Neural cell (in vitro differentiated cells): ENCODE measurements around the gene BCAS1. TPM values are rescaled to one million over a fixed set of nuclear protein-coding genes. Genes with fewer than 3 reads are reported as not detected.

ENCODE experiments used
- H2AFZ ChIP-seq: fragments of 200-600, 300-800 bp; sonication (generic), shearing (Covaris generic); 2 replicates; pipeline ENCODE4 v1.6.0; 2014; ENCODE audit warnings: low read depth, mild to moderate bottlenecking, antibody characterized with exemption, low read length, moderate library complexity
- H3F3A ChIP-seq: fragments of 200-600 bp; shearing (Covaris generic); 2 replicates; pipeline ENCODE4 v1.6.1; 2016; ENCODE audit warnings: mild to moderate bottlenecking, moderate library complexity, mixed read lengths, antibody characterized with exemption, low read length; ENCODE audit not compliant: insufficient read depth, poor library complexity, severe bottlenecking
- H3K27ac ChIP-seq: fragments of 200-600, 300-800 bp; sonication (generic), shearing (Covaris generic); 2 replicates; pipeline ENCODE4 v1.5.1; 2014; ENCODE audit warnings: mild to moderate bottlenecking, low read length, moderate library complexity
- H3K27me3 ChIP-seq: fragments of 300-800, 200-600 bp; sonication (generic), shearing (Covaris generic); 2 replicates; pipeline ENCODE4 v1.6.0; 2014; ENCODE audit warnings: mild to moderate bottlenecking, low read depth, low read length, moderate library complexity; ENCODE audit not compliant: insufficient read depth
- H3K36me3 ChIP-seq: fragments of 300-800, 200-600 bp; sonication (generic), shearing (Covaris generic); 2 replicates; pipeline ENCODE4 v1.5.1; 2014; ENCODE audit warnings: mild to moderate bottlenecking, antibody characterized with exemption, low read length, moderate library complexity; ENCODE audit not compliant: insufficient read depth
- H3K4me2 ChIP-seq: fragments of 300-800, 200-600 bp; sonication (generic), shearing (Covaris generic); 2 replicates; pipeline ENCODE4 v1.6.0; 2014; ENCODE audit warnings: mild to moderate bottlenecking, low read length
- H3K4me3 ChIP-seq: fragments of 300-800, 200-600 bp; sonication (generic), shearing (Covaris generic); 2 replicates; pipeline ENCODE4 v1.5.1; 2014; ENCODE audit warnings: mild to moderate bottlenecking, low read length, moderate library complexity
- H3K79me2 ChIP-seq: fragments of 200-600 bp; shearing (Covaris generic); replicated peaks from 2 replicates; pipeline ENCODE4 v1.6.0; 2014; ENCODE audit warnings: mild to moderate bottlenecking, low read length, moderate library complexity; ENCODE audit not compliant: insufficient read depth
- H3K9ac ChIP-seq: fragments of 300-800, 200-600 bp; sonication (generic), shearing (Covaris generic); 2 replicates; pipeline ENCODE4 v1.6.1; 2016; ENCODE audit warnings: mild to moderate bottlenecking, low read length, mixed read lengths
- H3K9me2 ChIP-seq: fragments of 200-600 bp; shearing (Covaris generic); 2 replicates; pipeline ENCODE4 v1.6.1; 2016; ENCODE audit warnings: mild to moderate bottlenecking, low read length, mixed read lengths; ENCODE audit not compliant: insufficient read depth
- H3K9me3 ChIP-seq: fragments of 200-600, 300-800 bp; sonication (generic), shearing (Covaris generic); 2 replicates; pipeline ENCODE4 v1.6.1; 2016; ENCODE audit warnings: mild to moderate bottlenecking, mixed run types, low read length, moderate library complexity, mixed read lengths
- H4K20me1 ChIP-seq: fragments of 200-600 bp; shearing (Covaris generic); 2 replicates; pipeline ENCODE4 v1.6.1; 2016; ENCODE audit warnings: mild to moderate bottlenecking, mixed run types; ENCODE audit not compliant: insufficient read depth
- CTCF ChIP-seq: fragments of 450-650 bp; IDR thresholded peaks from 2 replicates; pipeline ENCODE4 v1.5.1; 2014; ENCODE audit warnings: antibody characterized with exemption, mild to moderate bottlenecking, moderate library complexity; ENCODE audit not compliant: poor library complexity, severe bottlenecking
- EP300 ChIP-seq: fragments of 450-650 bp; conservative IDR thresholded peaks from 2 replicates; pipeline ENCODE4 v1.6.1; 2014; ENCODE audit warnings: antibody characterized with exemption, mild to moderate bottlenecking, moderate library complexity; ENCODE audit not compliant: poor library complexity, severe bottlenecking
- EZH2 ChIP-seq: fragments of 200-600, 300-800 bp; shearing (Covaris generic), sonication (generic); IDR thresholded peaks from 2 replicates; pipeline ENCODE4 v1.6.1; 2014; ENCODE audit warnings: antibody characterized with exemption, low read length, borderline replicate concordance, mild to moderate bottlenecking; ENCODE audit not compliant: insufficient read depth, poor library complexity, severe bottlenecking
- MXI1 ChIP-seq: fragments of 450-650 bp; conservative IDR thresholded peaks from 2 replicates; pipeline ENCODE4 v1.6.1; 2014; ENCODE audit warnings: antibody characterized with exemption, mild to moderate bottlenecking; ENCODE audit not compliant: poor library complexity, severe bottlenecking
- POLR2AphosphoS5 ChIP-seq: IDR thresholded peaks from 2 replicates; pipeline ENCODE4 v1.6.1; 2012
- RAD21 ChIP-seq: fragments of 450-650 bp; conservative IDR thresholded peaks from 2 replicates; pipeline ENCODE4 v1.6.1; 2014; ENCODE audit warnings: antibody characterized with exemption, mild to moderate bottlenecking, moderate library complexity
- SMC3 ChIP-seq: fragments of 450-650 bp; conservative IDR thresholded peaks from 2 replicates; pipeline ENCODE4 v1.6.1; 2014; ENCODE audit warnings: antibody characterized with exemption, mild to moderate bottlenecking, moderate library complexity; ENCODE audit not compliant: poor library complexity
- TAF1 ChIP-seq: IDR thresholded peaks from 2 replicates; pipeline ENCODE4 v1.6.1; 2012; ENCODE audit warnings: low read depth
- polyA plus RNA-seq: library from polyadenylated mRNA; depleted of rRNA; stranded (reverse); fragments of >200 nt; gene quantifications from 2 replicates; pipeline ENCODE4 v1.2.3, GENCODE V29; 2014
- TF ChIP-seq, protein P1 (sequence below): IDR thresholded peaks from 2 replicates; pipeline ENCODE4 v1.6.1; 2012; ENCODE audit warnings: borderline replicate concordance

Gene BCAS1
- polyA plus RNA-seq, 1 donor from 2014 or later, result not detected

DNA sequence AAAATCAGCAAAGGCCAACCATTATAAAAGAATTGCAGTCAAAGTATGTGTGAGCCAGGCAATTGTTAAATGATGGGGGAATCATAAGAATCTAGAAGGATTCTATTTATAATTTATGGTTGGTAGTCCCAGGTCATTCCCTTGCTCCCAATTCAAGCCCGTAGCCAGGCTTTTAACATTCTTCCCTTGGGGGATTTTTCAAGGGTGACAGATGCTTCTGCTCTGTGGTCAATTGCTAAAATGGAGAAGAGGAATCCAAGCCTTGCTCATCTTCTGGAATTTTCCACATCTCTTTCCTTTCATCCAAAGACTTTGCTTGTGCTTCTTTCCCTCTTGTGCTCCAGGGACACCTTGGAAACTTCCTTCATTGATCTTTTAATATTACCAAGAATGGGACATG, 18.0 kb upstream of the BCAS1 start:
- Histone ChIP-seq H3K9me2 (no peaks in the 10 kb centered on the region), H3K79me2 (no peaks in the 10 kb centered on the region), H3K4me2 (no peak overlapping the region), H3F3A (no peaks in the 10 kb centered on the region), H3K9ac (no peak overlapping the region), H3K9me3 (no peaks in the 10 kb centered on the region), H3K4me3 (no peak overlapping the region), H4K20me1 (no peaks in the 10 kb centered on the region), H3K27ac (no peak overlapping the region), H3K36me3 (no peaks in the 10 kb centered on the region), H3K27me3 (no peaks in the 10 kb centered on the region), H2AFZ (no peak overlapping the region)
- TF ChIP-seq EP300, result no peak
- TF ChIP-seq, protein P1, sequence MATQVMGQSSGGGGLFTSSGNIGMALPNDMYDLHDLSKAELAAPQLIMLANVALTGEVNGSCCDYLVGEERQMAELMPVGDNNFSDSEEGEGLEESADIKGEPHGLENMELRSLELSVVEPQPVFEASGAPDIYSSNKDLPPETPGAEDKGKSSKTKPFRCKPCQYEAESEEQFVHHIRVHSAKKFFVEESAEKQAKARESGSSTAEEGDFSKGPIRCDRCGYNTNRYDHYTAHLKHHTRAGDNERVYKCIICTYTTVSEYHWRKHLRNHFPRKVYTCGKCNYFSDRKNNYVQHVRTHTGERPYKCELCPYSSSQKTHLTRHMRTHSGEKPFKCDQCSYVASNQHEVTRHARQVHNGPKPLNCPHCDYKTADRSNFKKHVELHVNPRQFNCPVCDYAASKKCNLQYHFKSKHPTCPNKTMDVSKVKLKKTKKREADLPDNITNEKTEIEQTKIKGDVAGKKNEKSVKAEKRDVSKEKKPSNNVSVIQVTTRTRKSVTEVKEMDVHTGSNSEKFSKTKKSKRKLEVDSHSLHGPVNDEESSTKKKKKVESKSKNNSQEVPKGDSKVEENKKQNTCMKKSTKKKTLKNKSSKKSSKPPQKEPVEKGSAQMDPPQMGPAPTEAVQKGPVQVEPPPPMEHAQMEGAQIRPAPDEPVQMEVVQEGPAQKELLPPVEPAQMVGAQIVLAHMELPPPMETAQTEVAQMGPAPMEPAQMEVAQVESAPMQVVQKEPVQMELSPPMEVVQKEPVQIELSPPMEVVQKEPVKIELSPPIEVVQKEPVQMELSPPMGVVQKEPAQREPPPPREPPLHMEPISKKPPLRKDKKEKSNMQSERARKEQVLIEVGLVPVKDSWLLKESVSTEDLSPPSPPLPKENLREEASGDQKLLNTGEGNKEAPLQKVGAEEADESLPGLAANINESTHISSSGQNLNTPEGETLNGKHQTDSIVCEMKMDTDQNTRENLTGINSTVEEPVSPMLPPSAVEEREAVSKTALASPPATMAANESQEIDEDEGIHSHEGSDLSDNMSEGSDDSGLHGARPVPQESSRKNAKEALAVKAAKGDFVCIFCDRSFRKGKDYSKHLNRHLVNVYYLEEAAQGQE, result no peak
- TF ChIP-seq TAF1, result no peak
- no peak for TF ChIP-seq MXI1
- TF ChIP-seq SMC3, result no peak
- TF ChIP-seq POLR2AphosphoS5, result no peak

DNA sequence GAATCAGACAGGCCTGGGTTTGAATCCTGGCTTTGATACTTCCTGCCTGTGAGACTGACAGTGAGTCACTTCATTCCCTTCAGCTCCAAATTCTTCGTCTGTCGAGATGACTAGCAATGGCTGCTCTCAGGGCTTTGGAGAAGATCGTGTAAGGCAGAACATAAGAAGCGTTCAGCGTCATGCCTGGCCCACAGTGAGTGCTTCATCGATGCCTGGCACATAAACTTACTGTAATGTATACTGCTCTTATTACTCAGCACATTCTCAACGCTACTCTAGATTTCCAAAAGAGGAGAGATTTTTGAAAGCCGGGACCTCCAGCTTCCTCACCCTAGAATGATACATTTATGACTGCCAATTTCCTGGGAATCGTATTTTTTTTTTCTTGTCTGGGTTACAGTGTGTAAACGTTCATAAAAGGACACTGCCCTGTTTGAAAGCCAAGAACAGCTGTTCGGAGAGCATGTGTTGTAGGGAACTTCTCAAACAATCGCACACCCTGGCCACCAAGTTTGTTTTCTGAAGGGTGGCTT, 16.2 kb upstream of the BCAS1 start:
- Histone ChIP-seq H3K79me2 (no peaks in the 10 kb centered on the region), H2AFZ (no peak overlapping the region), H3K36me3 (no peaks in the 10 kb centered on the region), H3K9me2 (no peaks in the 10 kb centered on the region), H3K9me3 (no peaks in the 10 kb centered on the region), H3F3A (no peaks in the 10 kb centered on the region), H4K20me1 (no peaks in the 10 kb centered on the region), H3K27ac (no peak overlapping the region), H3K4me3 (no peak overlapping the region), H3K27me3 (no peaks in the 10 kb centered on the region), H3K9ac (no peak overlapping the region), H3K4me2 (no peak overlapping the region)
- TF ChIP-seq RAD21, result no peak
- TF ChIP-seq EP300, result no peak
- no peak for TF ChIP-seq MXI1
- no peak for TF ChIP-seq CTCF
- TF ChIP-seq TAF1, result no peak
- TF ChIP-seq SMC3, result no peak
- TF ChIP-seq, protein P1, result no peak
- TF ChIP-seq POLR2AphosphoS5, result no peak
- TF ChIP-seq EZH2, result no peak
